HepG2 (cell line): ENCODE measurements around the gene TPPP2. TPM values are rescaled to one million over a fixed set of nuclear protein-coding genes. Genes with fewer than 3 reads are reported as not detected.

Experiments
- ATAC-seq: fragments of 200-7000 bp; cut with Tn5 transposase; 3 replicates; pipeline ENCODE4 v1.9.1; 2020; ENCODE audit warnings: mild to moderate bottlenecking, moderate library complexity
- BruUV-seq: library from RNA; stranded (reverse); fragments of 400-500 nt; replicated peaks from 2 replicates; lab custom pipeline; 2021; lab: Mats Ljungman, UMichigan
- CTCF ChIA-PET: fragments of 300-600 bp; formaldehyde crosslinking; extraction: SDS; loops from one replicate; lab custom pipeline; 2021; ENCODE audit warnings: low total read pairs, inconsistent platforms, low intra/inter-chr PET ratio; lab: Yijun Ruan, JAX
- POLR2A ChIA-PET: fragments of 350-600 bp; sonication (Branson Sonifier 250); formaldehyde crosslinking; loops from one replicate; lab custom pipeline; 2020; ENCODE audit warnings: antibody characterized with exemption, inconsistent platforms; lab: Yijun Ruan, JAX
- DNase-seq: peaks from one replicate; pipeline ENCODE4 v3.0.0-alpha.2; 2015; ENCODE audit warnings: low spot score
- FAIRE-seq: peaks from 3 replicates; lab custom pipeline; 2011; peaks lifted over from hg19 to GRCh38; lab: Jason Lieb, UNC
- H2AFZ ChIP-seq: one replicate; pipeline ENCODE4 v1.6.1; 2011; ENCODE audit warnings: low read length, inconsistent platforms
- H3K27ac ChIP-seq: fragments of 300-600 bp; 3 replicates; pipeline ENCODE4 v1.8.0; 2011; ENCODE audit warnings: mixed run types, mild to moderate bottlenecking, mixed read lengths, low read length, inconsistent platforms; ENCODE audit not compliant: insufficient read depth; ENCODE audit errors: extremely low read length
- H3K27me3 ChIP-seq, 2 experiments: fragments of 200-600 bp in 1 of 2; 2 replicates in 1 of 2; 3 replicates in 1 of 2; pipeline versions ENCODE4 v1.6.0 to v1.8.0; 2011; ENCODE audit warnings: low read length in 2 of 2, mild to moderate bottlenecking in 2 of 2, moderate library complexity in 2 of 2, inconsistent platforms in 1 of 2; ENCODE audit not compliant: insufficient read depth in 2 of 2, control insufficient read depth in 1 of 2
- H3K36me3 ChIP-seq, 2 experiments: fragments of 200-600 bp in 1 of 2; replicated peaks in 1 of 2; 2 replicates in 1 of 2; 3 replicates in 1 of 2; pipeline versions ENCODE4 v1.5.1 to v1.8.0; 2011; ENCODE audit warnings: low read length in 2 of 2, inconsistent platforms in 1 of 2; ENCODE audit not compliant: insufficient read depth in 2 of 2, control insufficient read depth in 1 of 2
- H3K4me1 ChIP-seq: 2 replicates; pipeline ENCODE4 v1.5.1; 2012; ENCODE audit warnings: low read length, inconsistent platforms; ENCODE audit not compliant: insufficient read depth
- H3K4me2 ChIP-seq: 2 replicates; pipeline ENCODE4 v1.6.0; 2011; ENCODE audit warnings: low read depth, low read length, inconsistent platforms
- H3K4me3 ChIP-seq, 3 experiments: fragments of 200-600 bp in 1 of 3; sonication (generic), shearing (Covaris generic) in 1 of 3; replicated peaks in 1 of 3; 2 replicates each; pipeline ENCODE4 v1.5.1; 2011 to 2016; ENCODE audit warnings: low read length in 3 of 3, inconsistent platforms in 2 of 3, low read depth in 2 of 3, mild to moderate bottlenecking in 2 of 3, control low read depth in 1 of 3, mixed read lengths in 1 of 3; ENCODE audit not compliant: insufficient read depth in 1 of 3
- H3K79me2 ChIP-seq: one replicate; pipeline ENCODE4 v1.6.1; 2011; ENCODE audit warnings: low read length, inconsistent platforms; ENCODE audit not compliant: insufficient read depth
- H3K9ac ChIP-seq: 2 replicates; pipeline ENCODE4 v1.6.0; 2011; ENCODE audit warnings: mild to moderate bottlenecking, low read depth, low read length, inconsistent platforms; ENCODE audit not compliant: insufficient read depth
- H3K9me3 ChIP-seq: 2 replicates; pipeline ENCODE4 v1.5.1; 2012; ENCODE audit warnings: mild to moderate bottlenecking, low read length
- H4K20me1 ChIP-seq: 2 replicates; pipeline ENCODE4 v1.6.0; 2011; ENCODE audit warnings: inconsistent platforms, mild to moderate bottlenecking, low read length, moderate library complexity; ENCODE audit not compliant: insufficient read depth
- AHR ChIP-seq: IDR thresholded peaks from 2 replicates; pipeline ENCODE4 v1.6.1; 2018; ENCODE audit warnings: missing genetic modification reagents, missing compliant biosample characterization
- ATF1 ChIP-seq: IDR thresholded peaks from 2 replicates; pipeline ENCODE4 v1.6.1; 2016; ENCODE audit warnings: mild to moderate bottlenecking, control low read depth
- ATM ChIP-seq: fragments of 450-650 bp; IDR thresholded peaks from 2 replicates; pipeline ENCODE4 v1.7.1; 2017; ENCODE audit warnings: mild to moderate bottlenecking, borderline replicate concordance
- KAT8 ChIP-seq: IDR thresholded peaks from 2 replicates; pipeline ENCODE4 v1.6.1; 2016; ENCODE audit warnings: missing genetic modification reagents, missing compliant biosample characterization
- NFKB2 ChIP-seq: sonication (generic); formaldehyde crosslinking; IDR thresholded peaks from 2 replicates; pipeline ENCODE4 v1.4.0; 2020; ENCODE audit warnings: missing genetic modification reagents, borderline replicate concordance
- PHF21A ChIP-seq: sonication (generic); formaldehyde crosslinking; IDR thresholded peaks from 2 replicates; pipeline ENCODE4 v1.5.0; 2020; ENCODE audit warnings: mild to moderate bottlenecking, missing genetic modification reagents
- POLR2A ChIP-seq, 2 experiments: IDR thresholded peaks; 2 replicates each; pipeline ENCODE4 v1.6.1; 2011; ENCODE audit warnings: low read depth in 2 of 2, low read length in 2 of 2, mild to moderate bottlenecking in 1 of 2, moderate library complexity in 1 of 2; ENCODE audit not compliant: insufficient read depth in 1 of 2
- SMARCE1 ChIP-seq: fragments of 450-650 bp; IDR thresholded peaks from 2 replicates; pipeline ENCODE4 v1.6.1; 2017; ENCODE audit warnings: borderline replicate concordance
- ZNF430 ChIP-seq: sonication (generic); formaldehyde crosslinking; IDR thresholded peaks from 2 replicates; pipeline ENCODE4 v1.9.0; 2021; ENCODE audit warnings: mild to moderate bottlenecking, missing genetic modification reagents
- ZNF839 ChIP-seq: sonication (generic); formaldehyde crosslinking; IDR thresholded peaks from 2 replicates; pipeline ENCODE4 v1.4.0; 2020; ENCODE audit warnings: missing genetic modification reagents, mild to moderate bottlenecking, borderline replicate concordance
- WGBS: methylation state at CpG from one replicate; pipeline ENCODE4 v1.1.6; 2017; ENCODE audit warnings: low lambda C conversion rate; 5-methylcytosine and 5-hydroxymethylcytosine counted together
- in situ Hi-C: cut with HindIII; loops from 2 replicates; pipeline ENCODE4 v1.10.0; 2017; ENCODE audit warnings: low pct_unique_long_range_greater_than_20kb; ENCODE audit not compliant: extremely low pct_ligation_motif_present
- intact Hi-C: fragments of 100-400 bp; cut with micrococcal nuclease; formaldehyde crosslinking; loops from one replicate; pipeline ENCODE4 v1.10.0; 2022; ENCODE audit not compliant: unreplicated experiment
- polyA plus RNA-seq, 8 experiments: library from polyadenylated mRNA; depleted of rRNA in 3 of 8; stranded (reverse) in 7 of 8; unstranded in 1 of 8; fragments of >200 nt; fragmentation: Illumina TruSeq in 4 of 8; extraction: Trizol in 4 of 8; gene quantifications; 2 replicates each; pipeline versions ENCODE4 v1.2.1 to v1.2.3, GENCODE V29; 2011 to 2016; ENCODE audit warnings: low read depth in 4 of 8, missing spikeins in 1 of 8, mixed read lengths in 1 of 8; ENCODE audit not compliant: insufficient read depth in 1 of 8
- total RNA-seq, 5 experiments: library from RNA; depleted of rRNA; stranded (reverse); fragments of >200 nt; fragmentation: Illumina TruSeq; extraction: Trizol; gene quantifications; 2 replicates each; pipeline ENCODE4 v1.2.3, GENCODE V29; 2016; ENCODE audit warnings: low read depth in 1 of 5
- TF ChIP-seq, protein P1 (sequence below): sonication (generic); IDR thresholded peaks from 2 replicates; pipeline ENCODE4 v1.6.1; 2016; ENCODE audit warnings: low read depth, borderline replicate concordance
- TF ChIP-seq, protein P2 (sequence below): sonication (generic); formaldehyde crosslinking; conservative IDR thresholded peaks from 2 replicates; pipeline ENCODE4 v1.8.0; 2022; ENCODE audit warnings: missing genetic modification reagents
- TF ChIP-seq, protein P3 (sequence below): sonication (generic); formaldehyde crosslinking; IDR thresholded peaks from 2 replicates; pipeline ENCODE4 v1.4.0; 2020; ENCODE audit warnings: missing genetic modification reagents
- TF ChIP-seq, protein P4 (sequence below): sonication (generic); formaldehyde crosslinking; IDR thresholded peaks from 2 replicates; pipeline ENCODE4 v1.8.0; 2022; ENCODE audit warnings: missing genetic modification reagents, mild to moderate bottlenecking, borderline replicate concordance
- TF ChIP-seq, protein P5 (sequence below): sonication (generic); formaldehyde crosslinking; IDR thresholded peaks from 2 replicates; pipeline ENCODE4 v1.4.0; 2020; ENCODE audit warnings: mild to moderate bottlenecking, missing genetic modification reagents
- TF ChIP-seq, protein P6 (sequence below): IDR thresholded peaks from 2 replicates; pipeline ENCODE4 v1.6.1; 2016; ENCODE audit warnings: missing compliant biosample characterization, missing genetic modification reagents, borderline replicate concordance
- TF ChIP-seq, protein P7 (sequence below): sonication (generic); formaldehyde crosslinking; IDR thresholded peaks from 2 replicates; pipeline ENCODE4 v1.4.0; 2020; ENCODE audit warnings: low read depth, mild to moderate bottlenecking, missing genetic modification reagents

The TPPP2 gene
- total and polyA plus RNA-seq, 2 of the 13 experiments (the other 11 are each of a cell fraction or from before 2014, with no cell fraction given), result 0.58 to 4.2 TPM

DNA sequence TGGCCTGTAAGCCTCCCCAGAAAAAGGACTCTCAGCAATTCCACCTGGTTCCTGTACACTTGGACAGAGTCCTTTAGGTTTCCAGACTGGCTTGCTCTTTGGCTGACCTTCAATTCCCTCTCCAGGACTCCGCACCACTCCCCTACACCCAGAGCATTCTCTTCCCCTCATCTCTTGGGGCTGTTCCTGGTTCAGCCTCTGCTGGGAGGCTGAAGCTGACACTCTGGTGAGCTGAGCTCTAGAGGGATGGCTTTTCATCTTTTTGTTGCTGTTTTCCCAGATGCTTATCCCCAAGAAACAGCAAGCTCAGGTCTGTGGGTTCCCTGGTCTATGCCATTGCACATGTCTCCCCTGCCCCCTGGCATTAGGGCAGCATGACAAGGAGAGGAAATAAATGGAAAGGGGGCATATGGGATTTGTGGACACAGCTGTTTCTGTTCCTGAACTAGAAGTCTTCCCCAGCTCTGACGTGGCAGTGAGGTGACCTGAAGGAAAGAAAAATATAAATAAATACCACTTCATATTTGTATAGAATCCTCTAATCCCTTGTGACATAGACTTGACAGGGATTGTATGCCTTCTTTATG is 13.5 kb downstream of the TPPP2 start:
- H2AFZ ChIP-seq, result no peak overlapping the region
- no peaks in the 10 kb centered on the region for H3K27me3 ChIP-seq
- BruUV-seq, result no TSS peak
- no peak for ATAC-seq
- H3K36me3 ChIP-seq, result no peaks in the 10 kb centered on the region
- H3K9me3 ChIP-seq, result no peaks in the 10 kb centered on the region
- ChIA-PET POLR2A (interaction anchor here (1.2 to 2.3 kb wide), 8 partner anchors 8 to 358 kb away, joined by 3 to 18 read pairs (median 8); partner anchors contain the start of genes ARHGEF40 and NDRG2), CTCF (interaction anchor here (0.9 to 2.2 kb wide), 2 partner anchors 29 to 49 kb away, joined by 4 to 8 read pairs; no protein-coding TSS in a partner anchor)
- peaks cover 75% of the 10 kb centered on the region for H3K4me1 ChIP-seq
- in situ Hi-C loops, result loop anchor here (5.0 kb wide), 1 partner anchor 186 kb away; no protein-coding TSS in a partner anchor
- intact Hi-C loops, result no loop called here
- no peak for DNase-seq
- peak overlapping the region; percentile 14; the same call in 1 of the 2 replicates for H3K9ac ChIP-seq
- H3K27ac ChIP-seq, result peak overlapping the region; percentile 83
- H3K4me2 ChIP-seq, result peak overlapping the region; percentile 52
- 76% methylated on average over 2 of the region's 2 CpGs for WGBS
- no peaks in the 10 kb centered on the region for H3K79me2 ChIP-seq
- H3K4me3 ChIP-seq, result no peak overlapping the region
- no peaks in the 10 kb centered on the region for H4K20me1 ChIP-seq
- no peak for FAIRE-seq
- TF ChIP-seq, protein P1, sequence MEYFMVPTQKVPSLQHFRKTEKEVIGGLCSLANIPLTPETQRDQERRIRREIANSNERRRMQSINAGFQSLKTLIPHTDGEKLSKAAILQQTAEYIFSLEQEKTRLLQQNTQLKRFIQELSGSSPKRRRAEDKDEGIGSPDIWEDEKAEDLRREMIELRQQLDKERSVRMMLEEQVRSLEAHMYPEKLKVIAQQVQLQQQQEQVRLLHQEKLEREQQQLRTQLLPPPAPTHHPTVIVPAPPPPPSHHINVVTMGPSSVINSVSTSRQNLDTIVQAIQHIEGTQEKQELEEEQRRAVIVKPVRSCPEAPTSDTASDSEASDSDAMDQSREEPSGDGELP, result no peak
- TF ChIP-seq, protein P2, sequence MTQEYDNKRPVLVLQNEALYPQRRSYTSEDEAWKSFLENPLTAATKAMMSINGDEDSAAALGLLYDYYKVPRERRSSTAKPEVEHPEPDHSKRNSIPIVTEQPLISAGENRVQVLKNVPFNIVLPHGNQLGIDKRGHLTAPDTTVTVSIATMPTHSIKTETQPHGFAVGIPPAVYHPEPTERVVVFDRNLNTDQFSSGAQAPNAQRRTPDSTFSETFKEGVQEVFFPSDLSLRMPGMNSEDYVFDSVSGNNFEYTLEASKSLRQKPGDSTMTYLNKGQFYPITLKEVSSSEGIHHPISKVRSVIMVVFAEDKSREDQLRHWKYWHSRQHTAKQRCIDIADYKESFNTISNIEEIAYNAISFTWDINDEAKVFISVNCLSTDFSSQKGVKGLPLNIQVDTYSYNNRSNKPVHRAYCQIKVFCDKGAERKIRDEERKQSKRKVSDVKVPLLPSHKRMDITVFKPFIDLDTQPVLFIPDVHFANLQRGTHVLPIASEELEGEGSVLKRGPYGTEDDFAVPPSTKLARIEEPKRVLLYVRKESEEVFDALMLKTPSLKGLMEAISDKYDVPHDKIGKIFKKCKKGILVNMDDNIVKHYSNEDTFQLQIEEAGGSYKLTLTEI (CRISPR knock-in tag), result no peak
- TF ChIP-seq PHF21A (no peak), ATF1 (CRISPR knock-in tag) (no peak), KAT8 (no peak), NFKB2 (CRISPR knock-in tag) (no peak), POLR2A (IDR thresholded peaks at IDR 0.05; ENCODE audit: insufficient read depth in 1 of 2, low read depth in 2 of 2, low read length in 2 of 2) (no peak), ATM (no peak), ZNF839 (CRISPR knock-in tag) (0 out of 2 replicates have a peak, but pooled peaks have one; percentile 25), ZNF430 (CRISPR knock-in tag) (no peak), SMARCE1 (no peak), AHR (no peak)
- TF ChIP-seq, protein P3, sequence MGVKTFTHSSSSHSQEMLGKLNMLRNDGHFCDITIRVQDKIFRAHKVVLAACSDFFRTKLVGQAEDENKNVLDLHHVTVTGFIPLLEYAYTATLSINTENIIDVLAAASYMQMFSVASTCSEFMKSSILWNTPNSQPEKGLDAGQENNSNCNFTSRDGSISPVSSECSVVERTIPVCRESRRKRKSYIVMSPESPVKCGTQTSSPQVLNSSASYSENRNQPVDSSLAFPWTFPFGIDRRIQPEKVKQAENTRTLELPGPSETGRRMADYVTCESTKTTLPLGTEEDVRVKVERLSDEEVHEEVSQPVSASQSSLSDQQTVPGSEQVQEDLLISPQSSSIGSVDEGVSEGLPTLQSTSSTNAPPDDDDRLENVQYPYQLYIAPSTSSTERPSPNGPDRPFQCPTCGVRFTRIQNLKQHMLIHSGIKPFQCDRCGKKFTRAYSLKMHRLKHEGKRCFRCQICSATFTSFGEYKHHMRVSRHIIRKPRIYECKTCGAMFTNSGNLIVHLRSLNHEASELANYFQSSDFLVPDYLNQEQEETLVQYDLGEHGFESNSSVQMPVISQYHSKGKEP (CRISPR knock-in tag), result no peak
- TF ChIP-seq, protein P4, sequence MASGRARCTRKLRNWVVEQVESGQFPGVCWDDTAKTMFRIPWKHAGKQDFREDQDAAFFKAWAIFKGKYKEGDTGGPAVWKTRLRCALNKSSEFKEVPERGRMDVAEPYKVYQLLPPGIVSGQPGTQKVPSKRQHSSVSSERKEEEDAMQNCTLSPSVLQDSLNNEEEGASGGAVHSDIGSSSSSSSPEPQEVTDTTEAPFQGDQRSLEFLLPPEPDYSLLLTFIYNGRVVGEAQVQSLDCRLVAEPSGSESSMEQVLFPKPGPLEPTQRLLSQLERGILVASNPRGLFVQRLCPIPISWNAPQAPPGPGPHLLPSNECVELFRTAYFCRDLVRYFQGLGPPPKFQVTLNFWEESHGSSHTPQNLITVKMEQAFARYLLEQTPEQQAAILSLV (CRISPR knock-in tag), result 0 out of 2 replicates have a peak, but pooled peaks have one; percentile 15
- TF ChIP-seq, protein P5, sequence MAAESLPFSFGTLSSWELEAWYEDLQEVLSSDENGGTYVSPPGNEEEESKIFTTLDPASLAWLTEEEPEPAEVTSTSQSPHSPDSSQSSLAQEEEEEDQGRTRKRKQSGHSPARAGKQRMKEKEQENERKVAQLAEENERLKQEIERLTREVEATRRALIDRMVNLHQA (CRISPR knock-in tag), result no peak
- TF ChIP-seq, protein P6, sequence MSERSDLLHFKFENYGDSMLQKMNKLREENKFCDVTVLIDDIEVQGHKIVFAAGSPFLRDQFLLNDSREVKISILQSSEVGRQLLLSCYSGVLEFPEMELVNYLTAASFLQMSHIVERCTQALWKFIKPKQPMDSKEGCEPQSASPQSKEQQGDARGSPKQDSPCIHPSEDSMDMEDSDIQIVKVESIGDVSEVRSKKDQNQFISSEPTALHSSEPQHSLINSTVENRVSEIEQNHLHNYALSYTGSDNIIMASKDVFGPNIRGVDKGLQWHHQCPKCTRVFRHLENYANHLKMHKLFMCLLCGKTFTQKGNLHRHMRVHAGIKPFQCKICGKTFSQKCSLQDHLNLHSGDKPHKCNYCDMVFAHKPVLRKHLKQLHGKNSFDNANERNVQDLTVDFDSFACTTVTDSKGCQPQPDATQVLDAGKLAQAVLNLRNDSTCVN (CRISPR knock-in tag), result no peak
- TF ChIP-seq, protein P7, sequence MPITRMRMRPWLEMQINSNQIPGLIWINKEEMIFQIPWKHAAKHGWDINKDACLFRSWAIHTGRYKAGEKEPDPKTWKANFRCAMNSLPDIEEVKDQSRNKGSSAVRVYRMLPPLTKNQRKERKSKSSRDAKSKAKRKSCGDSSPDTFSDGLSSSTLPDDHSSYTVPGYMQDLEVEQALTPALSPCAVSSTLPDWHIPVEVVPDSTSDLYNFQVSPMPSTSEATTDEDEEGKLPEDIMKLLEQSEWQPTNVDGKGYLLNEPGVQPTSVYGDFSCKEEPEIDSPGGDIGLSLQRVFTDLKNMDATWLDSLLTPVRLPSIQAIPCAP (CRISPR knock-in tag), result no peak
